ENCODE measurements around the gene LAMA5. TPM values are rescaled to one million over a fixed set of nuclear protein-coding genes. Genes with fewer than 3 reads are reported as not detected.

The LAMA5 gene
- total RNA-seq, 1 donor from 2014 or later: 240 TPM

DNA sequence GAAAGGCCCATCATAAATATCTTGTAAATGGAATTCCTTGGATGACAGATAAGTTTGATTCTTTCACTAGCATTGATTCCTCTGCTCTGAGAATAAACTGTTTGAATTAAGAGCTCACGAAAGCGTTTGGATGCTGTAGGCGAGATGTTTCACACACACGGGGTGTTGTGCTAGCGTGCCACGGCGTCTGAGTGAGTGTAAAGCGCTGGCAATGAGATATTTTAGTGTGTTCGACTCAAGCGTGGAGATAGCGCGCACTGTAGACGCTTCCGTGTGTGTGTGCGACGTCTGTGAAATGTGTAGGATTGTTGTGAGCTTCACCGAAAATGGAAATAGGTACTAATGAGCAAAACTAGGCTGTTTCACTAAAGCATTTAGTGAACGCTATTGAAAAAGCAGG lies 93.7 kb downstream of the LAMA5 start:
- no peak overlapping the region for H3K4me3 ChIP-seq (ENCODE audit: low read depth, low read length)
- TF ChIP-seq, protein P1, sequence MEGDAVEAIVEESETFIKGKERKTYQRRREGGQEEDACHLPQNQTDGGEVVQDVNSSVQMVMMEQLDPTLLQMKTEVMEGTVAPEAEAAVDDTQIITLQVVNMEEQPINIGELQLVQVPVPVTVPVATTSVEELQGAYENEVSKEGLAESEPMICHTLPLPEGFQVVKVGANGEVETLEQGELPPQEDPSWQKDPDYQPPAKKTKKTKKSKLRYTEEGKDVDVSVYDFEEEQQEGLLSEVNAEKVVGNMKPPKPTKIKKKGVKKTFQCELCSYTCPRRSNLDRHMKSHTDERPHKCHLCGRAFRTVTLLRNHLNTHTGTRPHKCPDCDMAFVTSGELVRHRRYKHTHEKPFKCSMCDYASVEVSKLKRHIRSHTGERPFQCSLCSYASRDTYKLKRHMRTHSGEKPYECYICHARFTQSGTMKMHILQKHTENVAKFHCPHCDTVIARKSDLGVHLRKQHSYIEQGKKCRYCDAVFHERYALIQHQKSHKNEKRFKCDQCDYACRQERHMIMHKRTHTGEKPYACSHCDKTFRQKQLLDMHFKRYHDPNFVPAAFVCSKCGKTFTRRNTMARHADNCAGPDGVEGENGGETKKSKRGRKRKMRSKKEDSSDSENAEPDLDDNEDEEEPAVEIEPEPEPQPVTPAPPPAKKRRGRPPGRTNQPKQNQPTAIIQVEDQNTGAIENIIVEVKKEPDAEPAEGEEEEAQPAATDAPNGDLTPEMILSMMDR (conservative IDR thresholded peaks at IDR 0.05; ENCODE audit: low read depth, low read length): no peak
- no peak for DNase-seq (ENCODE audit: low read depth)

DNA sequence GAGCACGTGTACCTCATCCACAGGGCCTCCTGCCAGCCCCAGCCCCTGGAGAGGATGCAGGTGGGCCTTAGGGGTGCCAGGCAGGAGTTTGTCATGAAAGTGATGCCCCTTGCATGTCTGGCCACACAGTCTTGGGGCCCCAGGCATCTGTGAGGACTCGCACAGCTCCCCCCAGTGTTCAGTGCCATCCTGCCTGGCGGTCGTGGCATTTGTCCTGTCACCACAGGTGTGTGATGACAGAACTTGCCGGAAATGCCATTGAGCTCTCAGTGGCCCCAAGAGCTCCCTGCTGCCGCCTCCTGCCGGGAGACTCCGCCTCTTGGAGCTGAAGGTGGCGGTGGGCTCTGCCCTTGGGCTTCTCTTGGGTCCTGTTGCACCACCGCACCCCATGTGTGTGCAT lies 94.9 kb downstream of the LAMA5 start:
- no peak overlapping the region for H3K4me3 ChIP-seq (ENCODE audit: low read depth, low read length)
- DNase-seq (ENCODE audit: low read depth): no peak
- TF ChIP-seq, protein P1 (conservative IDR thresholded peaks at IDR 0.05; ENCODE audit: low read depth, low read length): no peak

- no peak overlapping the region for H3K4me3 ChIP-seq (ENCODE audit: low read depth, low read length)
- TF ChIP-seq, protein P1 (conservative IDR thresholded peaks at IDR 0.05; ENCODE audit: low read depth, low read length): no peak
- DNase-seq (ENCODE audit: low read depth): no peak
These were observed 97.2 kb downstream of the LAMA5 start for GRCh38 chr20:62269871-62270270.

DNA sequence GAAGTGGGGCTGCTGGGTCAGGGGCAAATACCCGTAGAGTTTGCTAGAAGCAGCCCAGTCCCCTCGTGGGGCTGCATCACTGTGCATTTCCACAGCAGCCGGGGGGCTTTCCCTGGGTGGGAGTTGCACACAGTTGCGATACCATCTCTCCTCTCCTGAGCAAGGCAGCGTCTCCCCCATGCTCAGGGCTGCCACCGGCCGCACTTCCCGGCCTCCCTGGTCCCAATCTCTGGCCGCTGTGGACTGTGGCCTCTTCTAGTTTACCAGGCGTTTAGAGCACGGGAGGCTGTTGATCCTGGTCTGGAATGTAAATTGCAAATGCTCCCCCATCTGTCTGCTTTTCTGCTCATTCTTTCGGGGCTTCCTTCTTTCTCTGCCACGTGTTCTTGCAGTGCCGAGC lies 97.7 kb downstream of the LAMA5 start:
- TF ChIP-seq, protein P1 (conservative IDR thresholded peaks at IDR 0.05; ENCODE audit: low read depth, low read length): no peak
- no peak overlapping the region for H3K4me3 ChIP-seq (ENCODE audit: low read depth, low read length)
- DNase-seq (ENCODE audit: low read depth): no peak

DNA sequence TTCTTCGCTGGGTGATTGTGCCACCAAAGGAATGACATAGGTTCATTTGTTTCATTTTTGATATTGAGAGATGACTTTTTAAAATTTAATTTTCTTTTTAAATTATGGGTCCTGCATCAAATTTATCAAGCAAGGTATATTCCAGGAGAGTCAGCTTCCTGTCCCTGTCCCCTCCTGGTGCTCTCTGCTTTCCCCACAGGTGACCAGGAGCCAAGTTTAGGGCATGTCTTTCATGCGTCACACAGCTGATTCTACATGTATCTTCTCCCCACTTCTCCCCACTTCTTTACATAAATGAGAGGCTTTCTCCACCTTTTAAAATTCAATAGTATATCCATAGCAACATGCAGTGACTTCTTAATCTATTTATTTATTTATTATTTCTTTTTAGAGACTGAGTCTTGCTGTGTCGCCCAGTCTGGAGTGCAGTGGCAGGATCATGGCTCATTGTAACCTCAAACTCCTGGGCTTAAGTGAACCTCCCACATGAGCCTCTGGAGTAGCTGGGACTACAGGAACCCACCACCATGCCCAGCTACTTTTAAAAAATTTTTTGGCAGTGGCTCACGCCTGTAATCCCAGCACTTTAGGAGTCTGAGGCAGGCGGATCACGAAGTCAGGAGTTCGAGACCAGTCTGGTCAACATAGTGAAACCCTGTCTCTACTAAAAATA lies 98.7 kb downstream of the LAMA5 start:
- no peak for DNase-seq (ENCODE audit: low read depth)
- TF ChIP-seq, protein P1 (conservative IDR thresholded peaks at IDR 0.05; ENCODE audit: low read depth, low read length): no peak
- H3K4me3 ChIP-seq (ENCODE audit: low read depth, low read length): no peak overlapping the region

GRCh38 chr20:62267543-62267942 lies 99.6 kb downstream of the LAMA5 start:
- no peak overlapping the region for H3K4me3 ChIP-seq (ENCODE audit: low read depth, low read length)
- DNase-seq (ENCODE audit: low read depth): no peak
- TF ChIP-seq, protein P1 (conservative IDR thresholded peaks at IDR 0.05; ENCODE audit: low read depth, low read length): no peak

DNA sequence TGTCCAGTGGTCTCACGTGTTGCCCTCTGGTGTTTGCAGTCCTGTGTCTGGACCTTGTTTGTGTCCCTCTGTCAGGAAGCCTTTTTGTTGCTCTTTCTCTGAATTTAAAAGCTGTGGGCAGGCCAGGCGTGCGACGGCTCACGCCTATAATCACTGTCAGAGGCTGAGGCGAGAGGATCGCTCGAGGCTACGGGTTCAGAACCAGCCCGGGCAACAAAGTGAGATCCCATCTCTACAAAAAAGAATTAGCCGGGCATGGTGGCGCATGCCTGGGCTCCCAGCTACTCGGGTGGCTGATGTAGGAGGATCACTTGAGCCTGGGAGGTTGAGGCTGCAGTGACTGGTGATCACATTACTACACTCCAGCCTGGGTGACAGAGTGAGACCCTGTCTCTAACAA lies 100.3 kb downstream of the LAMA5 start:
- no peak for DNase-seq (ENCODE audit: low read depth)
- TF ChIP-seq, protein P1 (conservative IDR thresholded peaks at IDR 0.05; ENCODE audit: low read depth, low read length): no peak
- H3K4me3 ChIP-seq (ENCODE audit: low read depth, low read length): no peak overlapping the region

All from epithelial cell of proximal tubule (primary cell).